ENCODE data around the gene OR13C2. TPM values are rescaled to one million over a fixed set of nuclear protein-coding genes. Genes with fewer than 3 reads are reported as not detected.

The OR13C2 gene
- total and polyA plus RNA-seq, 4 donors = not detected

DNA sequence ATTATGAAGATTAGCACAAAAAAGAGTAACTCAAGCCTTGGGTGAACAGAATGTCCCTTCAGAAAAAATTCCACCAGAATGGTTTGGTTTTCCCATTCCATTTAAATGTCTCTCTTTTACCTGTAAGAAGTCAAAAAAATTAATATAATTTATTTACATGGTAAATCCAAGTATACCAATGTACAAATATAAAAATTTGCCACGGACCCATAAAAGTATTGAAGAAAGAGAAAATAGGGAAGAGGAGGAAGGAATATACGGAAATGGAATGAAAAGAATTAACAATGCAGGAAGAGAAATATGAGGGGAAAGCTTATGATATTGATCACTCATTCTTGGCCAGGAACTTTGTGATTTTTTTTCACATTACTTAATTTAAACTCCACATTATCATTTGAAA is 12.7 kb upstream of the OR13C2 start, which contains the start of gene OR13C9:
OR13C9 (minus strand) TSS at position 101 of the 400 bp plus-strand sequence; CDS start at position 101, 0 bp downstream.
- no peak within 1 kb of the TSS for H3K27ac ChIP-seq (ENCODE audit: low read depth in 1 of 2, low read length in 1 of 2)
- H3K9me3 ChIP-seq (ENCODE audit: control insufficient read depth in 4 of 4, insufficient read depth in 3 of 4, low read length in 3 of 4) = no peaks in the 10 kb centered on the region
- no peak for ATAC-seq (ENCODE audit: insufficient read depth, low FRiP score)
- no peak for DNase-seq
- WGBS, 2 donors = 79 to 83% methylated on average over 2 of the region's 2 CpGs
- H3K27me3 ChIP-seq (ENCODE audit: control insufficient read depth in 3 of 3, insufficient read depth in 3 of 3, low read length in 2 of 3) = no peaks in the 10 kb centered on the region
- no peak for TF ChIP-seq CTCF (IDR thresholded peaks at IDR 0.05; ENCODE audit: control extremely low read depth, extremely low read depth)
- H3K9ac ChIP-seq (ENCODE audit: insufficient read depth in 1 of 2, low read length in 2 of 2) = no peak within 1 kb of the TSS
- no peaks in the 10 kb centered on the region for H3K36me3 ChIP-seq (ENCODE audit: control insufficient read depth in 4 of 4, insufficient read depth in 4 of 4, low read length in 4 of 4)
- H3K4me3 ChIP-seq = no peak within 1 kb of the TSS
- H3K4me1 ChIP-seq (ENCODE audit: control insufficient read depth in 5 of 5, insufficient read depth in 5 of 5, low read length in 5 of 5) = no peaks in the 10 kb centered on the region

DNA sequence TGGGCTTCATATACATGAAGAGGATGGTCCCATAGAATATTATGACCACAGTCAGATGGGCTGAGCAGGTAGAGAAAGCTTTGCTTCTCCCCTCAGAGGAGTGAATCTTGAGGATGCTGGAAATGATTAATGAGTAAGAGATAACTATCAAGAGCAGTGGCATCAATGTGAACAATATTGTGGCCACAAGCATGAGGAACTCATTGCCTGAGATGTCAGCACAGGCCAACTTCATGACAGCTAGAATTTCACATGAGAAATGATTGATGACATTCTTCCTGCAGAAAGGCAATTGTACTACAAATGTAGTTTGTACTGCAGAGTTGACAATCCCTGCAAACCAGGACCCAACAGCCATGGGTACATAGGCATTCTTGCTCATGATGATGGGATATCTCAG is 12.0 kb upstream of the OR13C2 start:
- H3K9ac ChIP-seq (ENCODE audit: insufficient read depth in 1 of 2, low read length in 2 of 2) = no peak overlapping the region
- no peak overlapping the region for H3K27ac ChIP-seq (ENCODE audit: low read depth in 1 of 2, low read length in 1 of 2)
- H3K9me3 ChIP-seq (ENCODE audit: control insufficient read depth in 4 of 4, insufficient read depth in 3 of 4, low read length in 3 of 4) = no peaks in the 10 kb centered on the region
- no peaks in the 10 kb centered on the region for H3K27me3 ChIP-seq (ENCODE audit: control insufficient read depth in 3 of 3, insufficient read depth in 3 of 3, low read length in 2 of 3)
- H3K4me3 ChIP-seq = no peak overlapping the region
- H3K4me1 ChIP-seq (ENCODE audit: control insufficient read depth in 5 of 5, insufficient read depth in 5 of 5, low read length in 5 of 5) = no peaks in the 10 kb centered on the region
- no peaks in the 10 kb centered on the region for H3K36me3 ChIP-seq (ENCODE audit: control insufficient read depth in 4 of 4, insufficient read depth in 4 of 4, low read length in 4 of 4)
- no peak for TF ChIP-seq CTCF (IDR thresholded peaks at IDR 0.05; ENCODE audit: control extremely low read depth, extremely low read depth)
- ATAC-seq (ENCODE audit: insufficient read depth, low FRiP score) = no peak
- DNase-seq = no peak

GRCh38 chr9:104611213-104611612 is 5.8 kb upstream of the OR13C2 start:
- WGBS, 2 donors = 79 to 87% methylated on average over 2 of the region's 2 CpGs
- ATAC-seq (ENCODE audit: insufficient read depth, low FRiP score) (no peak), DNase-seq (no peak)
- no peaks in the 10 kb centered on the region for H3K36me3 ChIP-seq (ENCODE audit: control insufficient read depth in 4 of 4, insufficient read depth in 4 of 4, low read length in 4 of 4)
- TF ChIP-seq CTCF (IDR thresholded peaks at IDR 0.05; ENCODE audit: control extremely low read depth, extremely low read depth) = no peak
- H3K4me3 ChIP-seq = no peak overlapping the region
- no peaks in the 10 kb centered on the region for H3K9me3 ChIP-seq (ENCODE audit: control insufficient read depth in 4 of 4, insufficient read depth in 3 of 4, low read length in 3 of 4)
- H3K27ac ChIP-seq (ENCODE audit: low read depth in 1 of 2, low read length in 1 of 2) = no peak overlapping the region
- H3K9ac ChIP-seq (ENCODE audit: insufficient read depth in 1 of 2, low read length in 2 of 2) = no peak overlapping the region
- H3K27me3 ChIP-seq (ENCODE audit: control insufficient read depth in 3 of 3, insufficient read depth in 3 of 3, low read length in 2 of 3) = no peaks in the 10 kb centered on the region
- H3K4me1 ChIP-seq (ENCODE audit: control insufficient read depth in 5 of 5, insufficient read depth in 5 of 5, low read length in 5 of 5) = no peaks in the 10 kb centered on the region

- Histone ChIP-seq H3K9ac (ENCODE audit: insufficient read depth in 1 of 2, low read length in 2 of 2) (no peak overlapping the region), H3K4me3 (no peak overlapping the region), H3K27ac (ENCODE audit: low read depth in 1 of 2, low read length in 1 of 2) (no peak overlapping the region), H3K27me3 (ENCODE audit: control insufficient read depth in 3 of 3, insufficient read depth in 3 of 3, low read length in 2 of 3) (no peaks in the 10 kb centered on the region), H3K4me1 (ENCODE audit: control insufficient read depth in 5 of 5, insufficient read depth in 5 of 5, low read length in 5 of 5) (no peaks in the 10 kb centered on the region), H3K36me3 (ENCODE audit: control insufficient read depth in 4 of 4, insufficient read depth in 4 of 4, low read length in 4 of 4) (no peaks in the 10 kb centered on the region), H3K9me3 (ENCODE audit: control insufficient read depth in 4 of 4, insufficient read depth in 3 of 4, low read length in 3 of 4) (no peaks in the 10 kb centered on the region)
- DNase-seq (peak in 1 of 3 donors; percentile 1), ATAC-seq (ENCODE audit: insufficient read depth, low FRiP score) (no peak)
- WGBS, 2 donors = 43 to 57% methylated on average over 1 of the region's 1 CpG
- no peak for TF ChIP-seq CTCF (IDR thresholded peaks at IDR 0.05; ENCODE audit: control extremely low read depth, extremely low read depth)
Observed at GRCh38 chr9:104608336-104608735, 2.9 kb upstream of the OR13C2 start.
